NCI-H2227 treated with DMSO at 0.1 percent for 48 hours (cell line): ENCODE results near the gene PVALB.
"Not testable (repeated sequence)": the region's sequence is repeated elsewhere in the genome, so short reads cannot be mapped to it uniquely, and the experiment has no call there.

ENCODE experiments used
- DNase-seq: peaks from one replicate; lab custom pipeline; 2025; lab: John Stamatoyannopoulos, UW

The PVALB gene

DNA sequence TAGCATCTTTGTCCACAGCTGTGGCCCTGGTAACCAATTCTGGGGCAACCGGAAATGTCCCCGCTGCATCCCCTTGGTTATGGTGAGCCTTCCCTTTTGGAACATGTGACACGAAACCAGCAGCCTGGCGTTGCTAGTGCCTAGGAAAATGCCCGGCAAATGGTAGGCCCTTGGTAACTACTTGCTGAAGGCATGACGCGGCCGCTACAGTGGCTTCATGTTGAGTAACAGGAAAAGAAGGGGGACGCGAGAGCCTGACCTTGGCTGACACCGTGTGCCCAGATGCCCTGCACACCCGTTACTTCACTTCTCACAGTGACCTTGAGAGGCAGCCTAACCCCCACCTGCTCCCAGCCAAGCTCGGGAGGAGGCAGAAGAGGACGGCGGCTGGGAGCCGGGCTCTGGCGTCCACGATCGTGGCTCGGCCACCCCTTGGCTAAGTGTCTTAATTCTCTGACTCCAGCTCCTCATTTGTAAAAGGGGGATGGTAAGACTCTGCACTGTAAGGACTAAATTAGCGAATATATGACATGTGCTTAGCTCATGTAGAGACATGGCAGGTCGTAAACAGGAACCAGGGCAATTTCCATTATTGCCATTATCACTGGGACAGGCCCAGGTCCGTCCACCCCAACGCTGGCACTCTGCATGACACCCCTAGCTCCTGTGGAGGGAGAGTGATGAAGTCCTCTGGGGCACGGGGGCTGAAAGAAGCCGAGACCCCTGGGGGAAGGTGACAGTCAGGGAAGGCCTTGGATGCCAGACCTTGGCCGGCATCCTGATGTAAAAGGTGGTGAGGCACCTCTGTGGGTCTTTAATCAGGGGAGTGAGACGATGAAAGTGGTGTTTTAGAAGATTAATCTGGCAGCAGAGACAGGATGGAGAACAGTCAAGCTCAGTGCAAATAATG is 59.8 kb downstream of the PVALB start:
- no peak for DNase-seq

DNA sequence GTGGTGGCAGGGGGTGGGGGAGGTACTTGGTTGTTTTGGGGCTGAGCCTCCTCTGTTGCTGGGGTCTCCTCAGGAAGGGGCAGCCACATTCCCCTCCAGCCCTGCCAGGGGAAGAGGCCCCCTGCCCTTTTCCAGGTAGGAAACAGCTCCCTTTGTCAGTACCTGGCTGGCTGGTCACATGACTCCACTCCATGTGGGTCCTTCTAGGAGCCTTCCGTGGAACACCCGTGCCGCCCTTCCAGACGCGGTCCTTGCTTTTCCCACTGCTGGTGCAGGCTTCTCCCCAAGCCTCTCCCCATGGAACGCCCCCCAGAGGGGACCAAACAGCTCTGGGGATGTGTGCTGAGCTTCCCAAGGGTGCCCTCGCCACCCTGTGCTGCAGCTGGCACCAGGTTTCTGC is 60.8 kb downstream of the PVALB start:
- DNase-seq, result no peak

- DNase-seq, result no peak
Measured at GRCh38 chr22:36755316-36755715, 61.5 kb downstream of the PVALB start.

DNA sequence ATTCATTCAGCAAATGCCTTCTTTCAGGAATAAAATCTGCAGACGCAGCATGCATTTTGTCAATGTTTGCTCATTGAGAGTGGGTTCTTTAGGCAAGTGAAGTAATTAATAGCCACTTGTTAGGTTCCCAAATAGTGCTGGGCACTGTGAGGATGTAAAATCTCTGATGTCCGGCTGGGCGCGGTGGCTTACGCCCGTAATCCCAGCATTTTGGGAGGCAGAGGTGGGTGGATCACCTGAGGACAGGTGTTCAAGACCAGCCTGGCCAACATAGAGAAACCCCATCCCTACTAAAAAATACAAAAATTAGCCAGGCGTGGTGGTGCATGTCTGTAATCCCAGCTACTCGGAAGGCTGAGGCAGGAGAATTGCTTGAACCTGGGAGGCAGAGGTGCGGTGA is 62.0 kb downstream of the PVALB start:
- DNase-seq, result not testable (repeated sequence)

DNA sequence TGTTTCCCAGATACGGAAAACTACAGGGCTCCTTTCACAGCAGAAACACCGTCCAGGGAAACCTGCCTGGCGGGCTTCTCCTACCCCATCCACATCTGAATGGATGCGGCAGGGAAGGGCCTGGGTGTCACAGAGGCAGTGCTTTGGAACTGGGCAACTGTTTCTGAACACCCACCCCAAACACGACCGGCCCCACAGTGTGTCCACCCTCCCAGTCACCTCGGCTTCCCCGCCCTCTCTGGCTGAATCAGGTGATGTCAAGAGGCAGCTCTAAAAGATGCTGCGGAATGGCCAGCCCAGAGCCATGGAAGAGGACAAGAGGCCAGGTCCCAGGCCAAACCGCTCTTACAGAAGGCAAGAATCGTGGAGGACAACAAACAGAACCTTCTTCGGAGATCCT is 62.9 kb downstream of the PVALB start:
- DNase-seq, result no peak

- DNase-seq, result no peak
Measured at GRCh38 chr22:36753120-36753802, 63.6 kb downstream of the PVALB start.
